ENCODE data around the gene MS4A14. TPM values are rescaled to one million over a fixed set of nuclear protein-coding genes. Genes with fewer than 3 reads are reported as not detected.
"Not testable (repeated sequence)": the region's sequence is repeated elsewhere in the genome, so short reads cannot be mapped to it uniquely, and the experiment has no call there.

MS4A14 gene
- total RNA-seq, 1 experiment from 2014 or later, result 1.3 TPM

- Histone ChIP-seq H3K9me3 (ENCODE audit: low read length) (peaks cover 3% of the 10 kb centered on the region; the same call in 1 of the 2 replicates), H2AFZ (ENCODE audit: low read length) (no peak overlapping the region; the same call in 1 of the 2 replicates), H3K4me3 (ENCODE audit: low read length) (no peak overlapping the region; the same call in 1 of the 2 replicates), H4K20me1 (ENCODE audit: insufficient read depth, low read depth, low read length) (no peaks in the 10 kb centered on the region), H3K9ac (ENCODE audit: low read length) (peak overlapping the region; percentile 27), H3K9me2 (replicated peaks; ENCODE audit: insufficient read depth, low read length) (no peaks in the 10 kb centered on the region), H3K36me3 (ENCODE audit: insufficient read depth, low read length) (no peaks in the 10 kb centered on the region; the same call in 1 of the 2 replicates), H3K27me3 (ENCODE audit: low read length) (no peaks in the 10 kb centered on the region), H3K4me2 (ENCODE audit: low read depth, low read length, poor library complexity, severe bottlenecking) (peak overlapping the region; percentile 45), H3K4me1 (ENCODE audit: low read length) (peaks cover 48% of the 10 kb centered on the region), H3K27ac (ENCODE audit: low read length) (peak overlapping the region; percentile 17; the same call in 1 of the 2 replicates), H3K79me2 (ENCODE audit: low read length) (no peaks in the 10 kb centered on the region)
- peak; percentile 95 for DNase-seq
Measured at GRCh38 chr11:60363542-60364470, 32.5 kb upstream of the MS4A14 start.

- not testable (repeated sequence) for H3K27ac ChIP-seq (ENCODE audit: low read length); H4K20me1 ChIP-seq (ENCODE audit: insufficient read depth, low read depth, low read length); H2AFZ ChIP-seq (ENCODE audit: low read length); H3K9me2 ChIP-seq (replicated peaks; ENCODE audit: insufficient read depth, low read length); H3K79me2 ChIP-seq (ENCODE audit: low read length); DNase-seq; H3K27me3 ChIP-seq (ENCODE audit: low read length); H3K9me3 ChIP-seq (ENCODE audit: low read length); H3K36me3 ChIP-seq (ENCODE audit: insufficient read depth, low read length); H3K4me3 ChIP-seq (ENCODE audit: low read length); H3K9ac ChIP-seq (ENCODE audit: low read length)
- Histone ChIP-seq H3K4me2 (ENCODE audit: low read depth, low read length, poor library complexity, severe bottlenecking) (peak overlapping the region; percentile 38), H3K4me1 (ENCODE audit: low read length) (peaks cover 48% of the 10 kb centered on the region)
Measured at GRCh38 chr11:60366262-60366904, 29.9 kb upstream of the MS4A14 start.

GRCh38 chr11:60367009-60367408 lies 29.2 kb upstream of the MS4A14 start:
- H2AFZ ChIP-seq (ENCODE audit: low read length), result no peak overlapping the region
- DNase-seq, result no peak
- no peaks in the 10 kb centered on the region for H3K9me2 ChIP-seq (replicated peaks; ENCODE audit: insufficient read depth, low read length)

GRCh38 chr11:60367896-60368295 lies 28.4 kb upstream of the MS4A14 start:
- H4K20me1 ChIP-seq (ENCODE audit: insufficient read depth, low read depth, low read length), result no peaks in the 10 kb centered on the region
- no peak for DNase-seq
- no peak overlapping the region for H3K4me2 ChIP-seq (ENCODE audit: low read depth, low read length, poor library complexity, severe bottlenecking)
- H3K9me3 ChIP-seq (ENCODE audit: low read length), result no peaks in the 10 kb centered on the region
- no peaks in the 10 kb centered on the region for H3K27me3 ChIP-seq (ENCODE audit: low read length)
- no peaks in the 10 kb centered on the region for H3K79me2 ChIP-seq (ENCODE audit: low read length)
- no peak overlapping the region for H3K27ac ChIP-seq (ENCODE audit: low read length)
- no peaks in the 10 kb centered on the region for H3K36me3 ChIP-seq (ENCODE audit: insufficient read depth, low read length)
- no peak overlapping the region for H2AFZ ChIP-seq (ENCODE audit: low read length)
- no peak overlapping the region for H3K4me3 ChIP-seq (ENCODE audit: low read length)
- H3K4me1 ChIP-seq (ENCODE audit: low read length), result peaks cover 49% of the 10 kb centered on the region
- no peak overlapping the region for H3K9ac ChIP-seq (ENCODE audit: low read length)
- H3K9me2 ChIP-seq (replicated peaks; ENCODE audit: insufficient read depth, low read length), result no peaks in the 10 kb centered on the region

More at GRCh38 chr11:60367009-60367408, 29.2 kb upstream of the MS4A14 start:
- no peak overlapping the region for H3K27ac ChIP-seq (ENCODE audit: low read length)
- H3K4me2 ChIP-seq (ENCODE audit: low read depth, low read length, poor library complexity, severe bottlenecking), result peak overlapping the region; percentile 38
- H3K4me1 ChIP-seq (ENCODE audit: low read length), result peaks cover 52% of the 10 kb centered on the region
- H3K4me3 ChIP-seq (ENCODE audit: low read length), result 0 out of 2 replicates have a peak overlapping the region, but pooled peaks have one; percentile 6
- H3K36me3 ChIP-seq (ENCODE audit: insufficient read depth, low read length), result no peaks in the 10 kb centered on the region
- H3K9ac ChIP-seq (ENCODE audit: low read length), result no peak overlapping the region
- no peaks in the 10 kb centered on the region for H3K27me3 ChIP-seq (ENCODE audit: low read length)
- H3K79me2 ChIP-seq (ENCODE audit: low read length), result no peaks in the 10 kb centered on the region
- no peaks in the 10 kb centered on the region for H4K20me1 ChIP-seq (ENCODE audit: insufficient read depth, low read depth, low read length)
- no peaks in the 10 kb centered on the region for H3K9me3 ChIP-seq (ENCODE audit: low read length)

- H3K9me2 ChIP-seq (replicated peaks; ENCODE audit: insufficient read depth, low read length), result no peaks in the 10 kb centered on the region
- H2AFZ ChIP-seq (ENCODE audit: low read length), result no peak overlapping the region
- H3K27ac ChIP-seq (ENCODE audit: low read length), result no peak overlapping the region
- peaks cover 26% of the 10 kb centered on the region for H3K4me1 ChIP-seq (ENCODE audit: low read length)
- H3K9me3 ChIP-seq (ENCODE audit: low read length), result no peaks in the 10 kb centered on the region
- H3K4me2 ChIP-seq (ENCODE audit: low read depth, low read length, poor library complexity, severe bottlenecking), result no peak overlapping the region
- H4K20me1 ChIP-seq (ENCODE audit: insufficient read depth, low read depth, low read length), result no peaks in the 10 kb centered on the region
- no peaks in the 10 kb centered on the region for H3K79me2 ChIP-seq (ENCODE audit: low read length)
- H3K27me3 ChIP-seq (ENCODE audit: low read length), result no peaks in the 10 kb centered on the region
- H3K36me3 ChIP-seq (ENCODE audit: insufficient read depth, low read length), result no peaks in the 10 kb centered on the region
- no peak overlapping the region for H3K4me3 ChIP-seq (ENCODE audit: low read length)
- DNase-seq, result no peak
- H3K9ac ChIP-seq (ENCODE audit: low read length), result no peak overlapping the region
Measured at GRCh38 chr11:60370252-60370810, 25.9 kb upstream of the MS4A14 start.

GRCh38 chr11:60370811-60371298 lies 25.4 kb upstream of the MS4A14 start:
- H3K9ac ChIP-seq (ENCODE audit: low read length), result no peak overlapping the region
- no peaks in the 10 kb centered on the region for H3K9me2 ChIP-seq (replicated peaks; ENCODE audit: insufficient read depth, low read length)
- no peaks in the 10 kb centered on the region for H3K79me2 ChIP-seq (ENCODE audit: low read length)
- no peak overlapping the region for H2AFZ ChIP-seq (ENCODE audit: low read length)
- no peak for DNase-seq
- H3K9me3 ChIP-seq (ENCODE audit: low read length), result no peaks in the 10 kb centered on the region
- H4K20me1 ChIP-seq (ENCODE audit: insufficient read depth, low read depth, low read length), result no peaks in the 10 kb centered on the region
- H3K27ac ChIP-seq (ENCODE audit: low read length), result no peak overlapping the region
- no peak overlapping the region for H3K4me3 ChIP-seq (ENCODE audit: low read length)
- H3K4me2 ChIP-seq (ENCODE audit: low read depth, low read length, poor library complexity, severe bottlenecking), result no peak overlapping the region
- H3K36me3 ChIP-seq (ENCODE audit: insufficient read depth, low read length), result no peaks in the 10 kb centered on the region
- no peaks in the 10 kb centered on the region for H3K27me3 ChIP-seq (ENCODE audit: low read length)
- H3K4me1 ChIP-seq (ENCODE audit: low read length), result peaks cover 20% of the 10 kb centered on the region

GRCh38 chr11:60371386-60371785 lies 24.9 kb upstream of the MS4A14 start:
- Histone ChIP-seq H3K4me2 (ENCODE audit: low read depth, low read length, poor library complexity, severe bottlenecking) (no peak overlapping the region), H4K20me1 (ENCODE audit: insufficient read depth, low read depth, low read length) (no peaks in the 10 kb centered on the region), H3K9ac (ENCODE audit: low read length) (no peak overlapping the region), H3K79me2 (ENCODE audit: low read length) (no peaks in the 10 kb centered on the region), H3K4me3 (ENCODE audit: low read length) (no peak overlapping the region), H3K9me3 (ENCODE audit: low read length) (no peaks in the 10 kb centered on the region), H3K4me1 (ENCODE audit: low read length) (peaks cover 17% of the 10 kb centered on the region), H2AFZ (ENCODE audit: low read length) (no peak overlapping the region), H3K27me3 (ENCODE audit: low read length) (no peaks in the 10 kb centered on the region), H3K36me3 (ENCODE audit: insufficient read depth, low read length) (no peaks in the 10 kb centered on the region), H3K9me2 (replicated peaks; ENCODE audit: insufficient read depth, low read length) (no peaks in the 10 kb centered on the region), H3K27ac (ENCODE audit: low read length) (no peak overlapping the region)
- DNase-seq, result no peak

- no peaks in the 10 kb centered on the region for H3K9me3 ChIP-seq (ENCODE audit: low read length)
- H4K20me1 ChIP-seq (ENCODE audit: insufficient read depth, low read depth, low read length), result no peaks in the 10 kb centered on the region
- no peaks in the 10 kb centered on the region for H3K9me2 ChIP-seq (replicated peaks; ENCODE audit: insufficient read depth, low read length)
- no peak overlapping the region for H3K9ac ChIP-seq (ENCODE audit: low read length)
- H3K27ac ChIP-seq (ENCODE audit: low read length), result no peak overlapping the region
- no peak overlapping the region for H3K4me2 ChIP-seq (ENCODE audit: low read depth, low read length, poor library complexity, severe bottlenecking)
- H3K4me1 ChIP-seq (ENCODE audit: low read length), result peaks cover 15% of the 10 kb centered on the region
- no peaks in the 10 kb centered on the region for H3K27me3 ChIP-seq (ENCODE audit: low read length)
- no peak overlapping the region for H3K4me3 ChIP-seq (ENCODE audit: low read length)
- H3K36me3 ChIP-seq (ENCODE audit: insufficient read depth, low read length), result no peaks in the 10 kb centered on the region
- H2AFZ ChIP-seq (ENCODE audit: low read length), result no peak overlapping the region
- no peak for DNase-seq
- H3K79me2 ChIP-seq (ENCODE audit: low read length), result no peaks in the 10 kb centered on the region
Measured at GRCh38 chr11:60371854-60372253, 24.4 kb upstream of the MS4A14 start.
